GM18951 (cell line): ENCODE results near the gene PHEX.

Experiments used
- POLR2A ChIP-seq: IDR thresholded peaks from 4 replicates; pipeline ENCODE4 v1.6.1; 2011; ENCODE audit warnings: mild to moderate bottlenecking; ENCODE audit not compliant: insufficient read length, insufficient read depth; ENCODE audit errors: extremely low read depth
- in situ Hi-C: fragments of 300-500 bp; cut with MboI; formaldehyde crosslinking; loops from one replicate; pipeline ENCODE4 v1.12.0; 2022; ENCODE audit warnings: low sequenced_read_pairs, mixed read lengths, inconsistent platforms; ENCODE audit not compliant: unreplicated experiment

The PHEX gene

DNA sequence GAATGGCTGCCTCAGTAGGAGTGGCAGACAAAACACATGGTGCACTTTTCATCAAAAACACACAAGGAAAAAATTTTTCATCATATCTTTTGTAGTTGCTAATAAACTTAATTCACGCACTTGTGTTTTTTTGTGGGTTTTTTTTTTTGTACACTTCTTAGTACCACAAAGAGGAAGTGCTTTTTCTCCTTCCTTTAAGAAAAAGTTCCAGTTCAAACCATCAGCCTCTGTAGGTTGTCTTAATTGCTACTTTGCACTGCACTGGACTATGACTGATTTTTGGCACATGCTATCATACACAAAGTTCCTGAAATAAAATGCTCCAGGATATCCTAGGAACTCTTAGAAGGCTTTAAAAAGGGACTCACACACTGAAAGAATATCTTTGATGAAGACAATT lies at the start of gene PHEX:
TSS of gene PHEX (plus strand) at position 242 of the 400 bp plus-strand sequence. CDS start 681 bp downstream, outside the sequence.
- TF ChIP-seq POLR2A: no peak
- in situ Hi-C loops: no loop called here

DNA sequence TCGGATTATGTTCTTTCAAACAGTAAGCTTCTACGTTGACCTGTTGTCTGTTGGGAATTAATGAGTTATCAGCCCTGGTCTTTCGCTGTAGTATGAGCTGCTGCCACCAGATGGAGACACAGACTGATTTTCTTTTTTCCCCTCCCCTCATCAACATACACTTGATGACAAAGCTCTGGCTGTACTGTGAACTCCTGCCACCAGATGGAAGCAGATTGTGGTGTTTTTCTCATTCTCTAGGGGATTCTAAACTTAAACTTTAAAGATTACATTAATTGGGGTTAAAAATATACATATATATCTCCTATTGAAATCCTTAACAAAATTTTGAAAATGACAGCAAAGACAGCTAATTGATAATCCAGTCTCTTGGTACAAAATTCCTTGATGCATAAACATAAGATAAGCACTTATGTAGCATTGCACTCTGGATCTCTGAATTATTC lies 46.8 kb upstream of the PHEX start:
- in situ Hi-C loops: loop anchor here (25.0 kb wide), 1 partner anchor 752 kb away; no protein-coding TSS in a partner anchor
- TF ChIP-seq POLR2A: no peak

DNA sequence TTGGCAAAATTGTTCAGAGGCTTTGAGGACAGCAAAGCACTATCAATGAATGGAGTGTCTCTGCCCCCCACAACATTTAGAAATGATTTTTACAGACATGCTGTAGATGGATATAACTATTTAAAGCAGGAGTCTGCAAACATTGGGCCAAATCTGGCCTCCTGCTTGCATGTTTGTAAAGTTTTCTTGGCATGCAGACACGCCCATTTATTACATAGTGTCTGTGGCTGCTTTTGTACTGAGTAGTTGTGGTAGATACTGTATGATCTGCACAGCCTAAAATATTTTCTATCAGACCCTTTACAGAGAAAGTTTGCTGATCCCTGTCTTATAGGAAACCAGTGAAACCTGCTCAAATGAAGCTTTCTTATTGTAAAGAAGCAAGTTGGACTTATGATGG lies 45.5 kb upstream of the PHEX start:
- no peak for TF ChIP-seq POLR2A
- in situ Hi-C loops: loop anchor here (25.0 kb wide), 1 partner anchor 751 kb away; no protein-coding TSS in a partner anchor

DNA sequence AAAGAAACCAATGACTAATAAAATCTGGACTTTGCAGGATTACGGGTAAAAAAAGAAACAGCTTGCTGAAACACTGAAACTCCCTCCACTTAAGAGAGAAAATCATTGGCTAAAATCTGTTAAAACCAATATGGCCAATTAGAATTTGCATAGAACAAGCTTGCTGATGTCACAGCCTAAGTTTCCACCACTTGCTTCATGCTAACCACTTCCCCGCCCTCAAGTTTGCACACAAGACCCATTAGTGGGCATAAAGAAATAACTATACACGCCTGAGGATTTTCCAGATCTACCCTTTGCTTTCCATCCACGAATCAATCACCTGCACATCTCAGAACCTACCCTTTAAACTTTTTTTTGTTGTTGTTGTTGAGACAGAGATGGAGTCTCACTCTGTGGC lies 42.7 kb upstream of the PHEX start:
- in situ Hi-C loops: loop anchor here (25.0 kb wide), 1 partner anchor 748 kb away; no protein-coding TSS in a partner anchor
- TF ChIP-seq POLR2A: no peak

DNA sequence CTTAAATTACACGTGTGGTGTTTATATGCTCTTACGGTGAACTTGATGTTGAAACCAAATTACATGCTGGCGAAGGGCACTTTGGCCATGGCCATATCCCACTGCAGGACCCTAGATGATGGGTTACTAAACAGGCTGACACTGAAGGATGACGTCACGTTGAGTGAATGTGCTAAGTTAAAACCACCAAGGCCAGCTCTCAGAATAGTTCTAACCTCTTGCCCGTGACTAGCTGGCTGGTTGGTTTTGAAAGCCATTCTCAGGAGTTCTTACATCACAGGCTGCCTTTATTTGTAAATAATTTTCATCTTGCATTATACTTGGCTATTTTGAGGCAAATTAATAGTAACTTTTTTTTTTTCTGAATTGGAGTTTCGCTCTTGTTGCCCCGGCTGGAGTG lies 41.3 kb upstream of the PHEX start:
- TF ChIP-seq POLR2A: no peak
- in situ Hi-C loops: loop anchor here (25.0 kb wide), 1 partner anchor 746 kb away; no protein-coding TSS in a partner anchor

- no peak for TF ChIP-seq POLR2A
Observed at GRCh38 chrX:21991504-21991903, 40.6 kb upstream of the PHEX start.

GRCh38 chrX:21993265-21993664 lies 38.9 kb upstream of the PHEX start:
- TF ChIP-seq POLR2A: no peak
- in situ Hi-C loops: loop anchor here (25.0 kb wide), 1 partner anchor 744 kb away; no protein-coding TSS in a partner anchor

More at GRCh38 chrX:21991504-21991903, 40.6 kb upstream of the PHEX start:
- in situ Hi-C loops: loop anchor here (25.0 kb wide), 1 partner anchor 746 kb away; no protein-coding TSS in a partner anchor

- no peak for TF ChIP-seq POLR2A
- in situ Hi-C loops: loop anchor here (25.0 kb wide), 1 partner anchor 740 kb away; no protein-coding TSS in a partner anchor
Observed at GRCh38 chrX:21996872-21997455, 35.2 kb upstream of the PHEX start.

GRCh38 chrX:21998037-21998436 lies 34.1 kb upstream of the PHEX start:
- in situ Hi-C loops: loop anchor here (25.0 kb wide), 1 partner anchor 739 kb away; no protein-coding TSS in a partner anchor
- no peak for TF ChIP-seq POLR2A

DNA sequence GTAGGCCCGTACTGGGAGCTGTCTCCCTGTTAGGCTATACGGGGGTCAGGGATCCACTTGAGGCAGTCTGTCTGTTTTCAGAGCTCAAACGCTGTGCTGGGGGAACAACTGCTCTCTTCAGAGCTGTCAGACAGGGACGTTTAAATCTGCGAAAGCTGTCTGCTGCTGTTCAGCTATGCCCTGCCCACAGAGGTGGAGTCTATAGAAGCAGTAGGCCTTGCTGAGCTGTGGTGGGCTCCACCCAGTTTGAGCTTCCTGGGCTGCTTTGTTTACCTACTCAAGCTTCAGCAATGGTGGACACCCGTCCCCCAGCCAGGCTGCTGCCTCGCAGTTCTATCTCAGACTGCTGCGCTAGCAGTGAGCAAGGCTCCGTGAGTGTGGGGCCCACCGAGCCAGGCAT lies 27.3 kb upstream of the PHEX start:
- TF ChIP-seq POLR2A: no peak
- in situ Hi-C loops: no loop called here

- in situ Hi-C loops: no loop called here
- TF ChIP-seq POLR2A: no peak
Observed at GRCh38 chrX:22012051-22012450, 20.1 kb upstream of the PHEX start.

DNA sequence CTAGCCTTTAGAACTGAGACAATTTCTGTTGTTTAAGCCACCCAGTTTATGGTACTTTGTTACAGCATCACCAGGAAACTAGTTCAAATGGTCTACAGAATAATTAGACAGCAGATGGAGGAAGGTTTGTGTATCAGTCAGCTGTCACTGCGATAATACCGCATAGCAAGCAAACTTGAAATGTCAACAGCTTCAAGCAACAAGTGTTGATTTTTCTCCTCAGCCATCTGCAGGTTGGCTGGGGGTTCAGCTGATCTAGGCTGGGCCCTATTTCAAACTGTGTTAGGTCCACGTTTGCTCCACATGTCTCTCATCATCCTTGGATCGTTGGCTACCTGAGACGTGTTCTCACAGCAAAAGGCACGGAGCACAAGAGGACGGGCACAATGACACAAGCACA lies 19.2 kb upstream of the PHEX start:
- no peak for TF ChIP-seq POLR2A
- in situ Hi-C loops: no loop called here

DNA sequence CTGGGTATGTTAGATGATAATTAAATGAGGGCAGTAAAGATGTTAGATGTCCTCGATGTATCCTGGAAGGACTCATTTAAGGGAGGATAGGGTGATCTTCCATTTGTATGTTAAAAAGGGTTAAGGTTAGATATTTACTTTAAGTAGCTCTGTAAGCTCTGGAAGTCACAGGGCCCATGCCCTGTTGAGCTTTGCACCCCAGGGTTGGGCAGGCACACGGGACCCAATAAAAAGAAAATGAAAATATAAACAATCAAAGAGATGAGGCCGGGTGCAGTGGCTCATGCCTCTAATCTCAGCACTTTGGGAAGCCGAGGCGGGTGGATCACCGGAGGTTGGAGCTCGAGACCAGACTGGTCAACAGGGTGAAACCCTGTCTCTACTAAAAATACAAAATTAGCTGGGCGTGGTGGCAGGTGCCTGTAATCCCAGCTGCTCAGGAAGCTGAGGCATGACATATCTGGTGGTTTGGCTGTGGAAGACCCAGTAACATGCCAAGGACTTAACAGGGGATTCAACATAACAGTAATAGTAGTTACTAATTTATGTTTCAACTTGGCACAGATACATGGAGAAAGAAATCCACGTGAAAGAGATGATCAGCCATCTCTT lies 16.9 kb upstream of the PHEX start:
- no peak for TF ChIP-seq POLR2A
- in situ Hi-C loops: no loop called here

- TF ChIP-seq POLR2A: no peak
- in situ Hi-C loops: no loop called here
Observed at GRCh38 chrX:22021751-22022324, 10.3 kb upstream of the PHEX start.

DNA sequence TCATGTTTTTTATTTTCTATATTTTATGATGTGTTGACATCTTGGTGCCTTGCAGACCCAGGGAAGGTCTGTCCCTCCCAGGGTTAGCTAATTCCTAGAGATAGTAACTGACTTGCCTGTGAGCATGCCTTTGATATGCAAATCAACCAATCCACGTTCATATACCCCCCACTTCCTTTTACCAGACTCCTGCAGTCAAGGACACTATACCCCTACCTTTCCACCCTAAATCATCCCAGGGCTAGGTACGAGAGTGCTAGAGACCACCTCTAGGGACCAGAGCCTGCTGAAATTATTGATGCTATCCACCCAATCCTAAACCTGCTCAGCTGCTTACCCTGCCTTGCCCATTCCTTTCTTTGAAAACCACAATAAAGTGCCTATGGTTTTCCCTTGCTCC lies 7.5 kb upstream of the PHEX start:
- in situ Hi-C loops: no loop called here
- no peak for TF ChIP-seq POLR2A
